H1 (cell line): Measurements from ENCODE around the gene SRGAP3.

Experiments used
- EGR1 ChIP-seq: IDR thresholded peaks from 2 replicates; pipeline ENCODE4 v1.6.1; 2011; ENCODE audit warnings: low read depth, low read length, borderline replicate concordance
- EZH2 ChIP-seq: fragments of 200-600 bp; sonication (generic); IDR thresholded peaks from 2 replicates; pipeline ENCODE4 v1.7.1; 2012; ENCODE audit warnings: low read depth, mild to moderate bottlenecking, moderate library complexity, low read length, inconsistent platforms; ENCODE audit not compliant: severe bottlenecking
- GTF2F1 ChIP-seq: IDR thresholded peaks from 2 replicates; pipeline ENCODE4 v1.6.1; 2012; ENCODE audit warnings: low read depth, low read length, improper control_type of control experiment, borderline replicate concordance
- HDAC2 ChIP-seq, 2 experiments: fragments of 300-600 bp in 1 of 2; sonication (generic) in 1 of 2; IDR thresholded peaks; 2 replicates each; pipeline ENCODE4 v1.6.1; 2011 to 2012; ENCODE audit warnings: low read depth in 2 of 2, low read length in 2 of 2, mild to moderate bottlenecking in 2 of 2, moderate library complexity in 2 of 2, borderline replicate concordance in 1 of 2, inconsistent platforms in 1 of 2
- JUN ChIP-seq: IDR thresholded peaks from 2 replicates; pipeline ENCODE4 v1.6.1; 2011; ENCODE audit warnings: low read depth, mild to moderate bottlenecking, improper control_type of control experiment, low read length
- KDM1A ChIP-seq: fragments of 200-600, 300-600 bp; sonication (generic); IDR thresholded peaks from 2 replicates; pipeline ENCODE4 v1.7.1; 2016; ENCODE audit warnings: mild to moderate bottlenecking, low read length, borderline replicate concordance
- POLR2A ChIP-seq, 2 experiments: IDR thresholded peaks; 1 replicate in 1 of 2; 2 replicates in 1 of 2; pipeline ENCODE4 v1.6.1; 2011; ENCODE audit warnings: low read depth in 2 of 2, low read length in 2 of 2, mild to moderate bottlenecking in 2 of 2; ENCODE audit errors: control extremely low read depth in 1 of 2
- POLR2AphosphoS5 ChIP-seq: IDR thresholded peaks from 2 replicates; pipeline ENCODE4 v1.6.1; 2011; ENCODE audit warnings: low read depth, low read length
- SP1 ChIP-seq: IDR thresholded peaks from 2 replicates; pipeline ENCODE4 v1.6.1; 2011; ENCODE audit warnings: low read depth, low read length
- USF2 ChIP-seq: IDR thresholded peaks from 2 replicates; pipeline ENCODE4 v1.6.1; 2011; ENCODE audit warnings: low read length, improper control_type of control experiment
- ZNF274 ChIP-seq: IDR thresholded peaks from 2 replicates; pipeline ENCODE4 v1.7.0; 2012; ENCODE audit warnings: low read length, borderline replicate concordance; ENCODE audit errors: extremely low read depth
- TF ChIP-seq, protein P1 (sequence below), 3 experiments: IDR thresholded peaks; 1 replicate in 2 of 3; 2 replicates in 1 of 3; pipeline versions ENCODE4 v1.5.1 to v1.6.1; 2011; ENCODE audit warnings: low read length in 3 of 3, mild to moderate bottlenecking in 3 of 3, inconsistent platforms in 2 of 3, low read depth in 1 of 3, moderate library complexity in 1 of 3; ENCODE audit not compliant: insufficient read depth in 1 of 3; ENCODE audit errors: control extremely low read depth in 1 of 3

DNA sequence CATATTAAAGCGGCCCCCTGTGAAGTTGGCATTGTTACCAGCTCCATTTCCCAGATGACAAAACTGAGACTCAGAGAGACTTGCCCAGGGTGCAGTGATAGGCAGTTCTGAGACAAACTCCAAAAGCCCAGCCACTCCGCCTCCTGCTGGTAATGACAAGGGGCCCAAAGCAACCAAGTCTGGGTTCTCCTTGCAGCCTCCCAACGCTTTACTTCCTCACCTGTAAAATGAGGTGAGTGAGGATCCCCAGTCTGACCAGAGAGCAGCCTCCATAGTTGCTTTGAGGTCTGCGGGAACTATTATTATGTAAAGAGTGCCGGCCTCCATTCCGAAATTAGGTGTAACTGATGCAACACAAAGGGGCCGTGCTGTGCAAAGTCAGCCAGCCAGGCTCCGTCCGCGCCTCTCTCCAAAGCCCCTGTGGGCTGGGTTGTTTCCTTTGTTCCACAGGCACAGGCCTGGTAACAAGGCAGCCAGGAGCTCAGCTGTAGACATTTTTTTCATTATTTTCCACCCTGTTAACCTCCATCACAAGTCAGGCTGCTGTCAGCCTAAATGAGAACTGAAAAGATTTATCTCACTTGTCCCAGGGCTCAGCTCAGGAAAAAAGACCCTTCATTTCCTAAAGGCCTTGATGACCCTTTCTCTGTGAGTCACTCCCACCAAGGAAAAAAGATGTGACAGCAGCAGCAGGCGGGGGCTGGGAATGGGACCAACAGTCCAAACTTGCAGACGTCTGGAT lies 147.0 kb downstream of the SRGAP3 start:
- TF ChIP-seq KDM1A (peak; percentile 99), POLR2A (IDR thresholded peaks at IDR 0.05; ENCODE audit: control extremely low read depth in 1 of 2, low read depth in 2 of 2, low read length in 2 of 2) (peak in 1 of 2 experiments; percentile 55; a peak in 1 of 3 replicates), USF2 (no peak), SP1 (no peak), ZNF274 (no peak), HDAC2 (IDR thresholded peaks at IDR 0.05; ENCODE audit: borderline replicate concordance in 1 of 2, low read depth in 2 of 2, low read length in 2 of 2) (peak in 1 of 2 experiments; percentile 100; a peak in 2 of 4 replicates), JUN (no peak), EZH2 (no peak), GTF2F1 (no peak), EGR1 (no peak), POLR2AphosphoS5 (no peak)
- TF ChIP-seq, protein P1, sequence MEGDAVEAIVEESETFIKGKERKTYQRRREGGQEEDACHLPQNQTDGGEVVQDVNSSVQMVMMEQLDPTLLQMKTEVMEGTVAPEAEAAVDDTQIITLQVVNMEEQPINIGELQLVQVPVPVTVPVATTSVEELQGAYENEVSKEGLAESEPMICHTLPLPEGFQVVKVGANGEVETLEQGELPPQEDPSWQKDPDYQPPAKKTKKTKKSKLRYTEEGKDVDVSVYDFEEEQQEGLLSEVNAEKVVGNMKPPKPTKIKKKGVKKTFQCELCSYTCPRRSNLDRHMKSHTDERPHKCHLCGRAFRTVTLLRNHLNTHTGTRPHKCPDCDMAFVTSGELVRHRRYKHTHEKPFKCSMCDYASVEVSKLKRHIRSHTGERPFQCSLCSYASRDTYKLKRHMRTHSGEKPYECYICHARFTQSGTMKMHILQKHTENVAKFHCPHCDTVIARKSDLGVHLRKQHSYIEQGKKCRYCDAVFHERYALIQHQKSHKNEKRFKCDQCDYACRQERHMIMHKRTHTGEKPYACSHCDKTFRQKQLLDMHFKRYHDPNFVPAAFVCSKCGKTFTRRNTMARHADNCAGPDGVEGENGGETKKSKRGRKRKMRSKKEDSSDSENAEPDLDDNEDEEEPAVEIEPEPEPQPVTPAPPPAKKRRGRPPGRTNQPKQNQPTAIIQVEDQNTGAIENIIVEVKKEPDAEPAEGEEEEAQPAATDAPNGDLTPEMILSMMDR (IDR thresholded peaks at IDR 0.05; ENCODE audit: control extremely low read depth in 1 of 3, insufficient read depth in 1 of 3, low read depth in 1 of 3, low read length in 3 of 3), result peak in 2 of 3 experiments; percentile 31 to 38; a peak in 3 of 4 replicates
